GM04504 (cell line): Measurements from ENCODE around the gene RAD51B.
"Not testable (repeated sequence)": the region's sequence is repeated elsewhere in the genome, so short reads cannot be mapped to it uniquely, and the experiment has no call there.

ENCODE experiments used
- DNase-seq: peaks from one replicate; pipeline ENCODE4 v3.0.0-alpha.2; 2012; ENCODE audit warnings: low read depth

Gene RAD51B

GRCh38 chr14:67819563-67820421 lies at the start of gene RAD51B:
RAD51B (plus strand) TSS chr14:67819779.
- DNase-seq, result peak; percentile 61

DNA sequence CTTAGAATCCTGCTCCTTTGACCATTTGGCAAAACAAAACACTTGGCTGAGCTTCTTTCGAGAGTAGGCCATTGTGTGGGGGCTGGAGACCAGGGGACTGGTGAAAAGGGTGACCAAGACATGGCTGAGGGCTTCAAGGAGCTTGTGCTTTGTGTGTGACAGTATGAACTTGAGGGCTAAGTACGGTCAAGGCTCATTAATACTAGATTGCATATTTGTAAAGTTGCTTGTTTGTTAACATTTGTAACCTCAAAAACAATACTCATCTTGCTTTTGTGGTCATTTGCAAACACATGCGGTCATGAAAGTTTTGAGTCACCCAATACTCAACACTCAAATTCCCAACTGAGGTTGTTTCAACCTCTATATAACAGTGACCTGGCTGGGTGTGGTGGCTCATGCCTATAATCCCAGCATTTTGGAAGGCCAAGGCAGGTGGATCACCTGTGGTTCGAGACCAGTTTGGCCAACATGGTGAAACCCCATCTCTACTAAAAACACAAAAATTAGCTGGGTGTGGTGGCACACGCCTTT lies 45.7 kb upstream of the RAD51B start:
- DNase-seq, result no peak

- DNase-seq, result no peak
These were observed 42.8 kb upstream of the RAD51B start for GRCh38 chr14:67776653-67777322.

GRCh38 chr14:67778792-67779191 lies 40.8 kb upstream of the RAD51B start:
- DNase-seq, result no peak

DNA sequence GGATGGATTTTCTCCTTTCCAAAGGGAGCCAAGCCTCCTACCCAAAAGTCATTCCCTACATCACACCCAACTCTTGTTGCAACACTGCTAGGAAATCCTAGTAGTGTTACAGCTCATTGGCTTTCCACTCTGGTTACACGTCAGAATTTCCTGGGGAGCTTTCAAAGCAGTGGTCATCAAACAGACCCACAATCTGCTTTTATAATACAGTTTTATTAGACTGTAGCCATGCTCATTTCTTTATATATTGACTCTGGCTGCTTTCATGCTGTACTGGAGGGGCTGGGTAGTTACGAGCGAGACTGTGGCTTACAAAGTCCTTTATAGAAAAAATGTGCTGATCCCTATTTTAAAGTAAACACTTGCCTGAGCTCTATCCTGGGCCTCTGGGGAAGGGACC lies 37.5 kb upstream of the RAD51B start:
- DNase-seq, result no peak

DNA sequence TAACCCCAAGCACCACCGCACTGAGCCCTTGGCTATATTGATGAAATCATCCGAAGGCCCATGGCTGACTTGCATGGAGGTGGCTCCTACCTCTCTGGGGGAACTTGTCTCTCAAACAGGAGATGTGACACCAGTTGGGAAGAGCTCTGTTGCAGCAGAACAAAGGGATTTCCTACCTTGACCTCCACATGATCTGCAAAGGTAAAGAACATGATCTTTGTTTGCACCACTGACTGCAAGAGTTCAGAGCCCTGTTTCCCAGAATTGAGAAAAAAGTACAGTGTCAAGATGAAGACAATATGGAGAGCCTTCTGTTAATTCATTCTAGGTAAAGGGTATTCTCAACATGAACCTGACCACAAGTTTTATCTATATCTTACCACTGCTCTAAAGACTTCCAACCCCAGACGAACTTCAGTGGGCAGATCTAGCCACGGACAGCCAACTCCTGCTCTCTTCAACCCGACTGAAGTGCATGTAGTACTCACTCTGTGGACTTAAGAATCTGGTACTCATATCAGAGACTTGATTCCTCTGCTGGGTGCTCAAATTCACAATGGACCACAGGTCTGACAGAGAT lies 35.2 kb upstream of the RAD51B start:
- no peak for DNase-seq

GRCh38 chr14:67785270-67786109 lies 34.1 kb upstream of the RAD51B start:
- DNase-seq, result no peak

GRCh38 chr14:67787673-67788072 lies 31.9 kb upstream of the RAD51B start:
- no peak for DNase-seq

DNA sequence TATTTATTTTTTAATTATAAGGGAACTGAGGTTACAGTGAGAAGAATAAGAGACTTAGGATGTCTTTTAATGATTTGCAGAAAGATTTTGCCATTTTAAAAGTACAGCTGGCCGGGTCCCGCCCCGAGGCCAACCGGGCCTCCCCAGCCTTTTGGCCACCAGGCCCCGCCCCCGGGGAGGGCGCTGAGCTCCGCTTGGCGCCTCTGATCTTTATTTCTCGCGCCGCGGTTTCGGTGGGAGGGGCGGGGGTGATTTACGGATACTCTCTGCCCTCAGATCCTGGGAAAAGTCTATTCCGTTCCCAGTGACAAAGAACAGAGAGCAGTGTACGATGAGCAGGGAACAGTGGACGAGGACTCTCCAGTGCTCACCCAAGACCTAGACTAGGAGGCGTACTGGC lies 20.8 kb upstream of the RAD51B start:
- no peak for DNase-seq

- no peak for DNase-seq
These were observed 18.8 kb upstream of the RAD51B start for GRCh38 chr14:67800743-67801142.

DNA sequence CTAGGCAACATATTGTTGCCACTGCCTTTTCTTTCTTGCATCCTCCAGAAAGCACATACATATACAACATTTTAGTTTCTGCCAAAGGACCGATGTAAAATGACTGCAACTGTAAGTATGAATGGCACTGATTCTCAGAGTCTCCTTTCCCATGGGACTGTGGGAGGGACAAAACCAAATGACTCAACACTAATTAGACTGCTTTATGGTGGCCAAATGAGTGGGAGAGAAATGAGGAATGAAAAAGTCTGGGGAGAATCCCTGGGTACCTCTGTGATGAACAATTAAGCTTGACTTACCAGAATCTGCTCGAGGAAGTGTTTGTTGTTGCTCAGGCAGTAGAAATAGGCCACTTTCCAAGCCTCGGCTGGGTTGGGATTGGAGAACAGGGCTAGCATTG lies 13.3 kb upstream of the RAD51B start:
- DNase-seq, result peak; percentile 33

DNA sequence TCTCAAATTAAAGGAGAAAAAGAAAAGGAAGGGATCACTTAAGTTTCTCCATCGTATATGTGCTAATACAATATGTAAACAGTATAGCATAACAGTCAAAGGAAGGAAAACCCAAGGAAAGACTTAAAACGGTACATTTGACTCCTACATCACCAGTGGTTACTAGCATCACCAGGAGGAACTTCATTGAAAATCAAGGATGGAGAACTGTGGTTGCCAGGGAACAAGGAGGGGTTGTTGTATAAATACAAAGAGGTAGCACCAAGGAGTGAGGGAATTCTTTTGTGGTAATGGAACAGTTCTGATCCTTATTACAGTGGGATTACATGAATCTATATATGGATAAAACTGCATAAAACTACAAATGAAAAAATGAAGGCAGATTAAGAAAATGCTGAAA lies 4.8 kb upstream of the RAD51B start:
- DNase-seq, result no peak

DNA sequence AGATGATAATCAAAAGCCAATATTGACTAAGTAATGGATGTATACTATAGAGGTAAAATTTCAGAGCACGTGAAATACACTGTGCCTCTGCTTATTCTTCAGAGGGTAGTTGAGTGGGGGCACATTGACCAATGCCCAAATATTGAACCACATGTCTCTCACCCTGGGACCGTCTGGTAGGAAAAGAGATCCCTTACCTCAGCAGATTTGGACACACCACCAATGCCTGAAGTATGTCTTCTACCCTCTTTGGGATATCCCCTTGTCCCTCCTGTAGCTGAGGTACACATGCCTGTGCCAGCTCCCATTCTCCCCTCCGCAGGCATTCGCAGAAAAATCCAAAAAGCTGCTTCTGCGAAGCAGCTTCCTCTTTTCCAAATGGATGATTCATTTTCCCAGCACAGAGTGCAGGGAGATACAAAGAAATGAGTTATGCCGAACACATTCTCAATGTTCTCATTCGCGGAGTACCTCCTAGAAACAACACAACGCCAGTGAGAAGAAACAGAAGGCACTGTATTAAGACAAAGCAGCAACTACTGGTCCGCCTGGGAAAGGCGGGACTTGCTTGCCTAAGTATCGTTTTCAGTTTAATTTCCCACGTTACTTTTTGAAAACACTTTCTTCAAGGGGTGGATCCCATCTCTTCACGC lies 3.9 kb upstream of the RAD51B start:
- DNase-seq, result peak; percentile 26

- DNase-seq, result peak; percentile 90
These were observed 3.1 kb upstream of the RAD51B start, which contains the start of gene ZFYVE26 for GRCh38 chr14:67816326-67817002. ZFYVE26 (minus strand) TSS chr14:67816590; CDS start chr14:67815963, 627 bp downstream.

DNA sequence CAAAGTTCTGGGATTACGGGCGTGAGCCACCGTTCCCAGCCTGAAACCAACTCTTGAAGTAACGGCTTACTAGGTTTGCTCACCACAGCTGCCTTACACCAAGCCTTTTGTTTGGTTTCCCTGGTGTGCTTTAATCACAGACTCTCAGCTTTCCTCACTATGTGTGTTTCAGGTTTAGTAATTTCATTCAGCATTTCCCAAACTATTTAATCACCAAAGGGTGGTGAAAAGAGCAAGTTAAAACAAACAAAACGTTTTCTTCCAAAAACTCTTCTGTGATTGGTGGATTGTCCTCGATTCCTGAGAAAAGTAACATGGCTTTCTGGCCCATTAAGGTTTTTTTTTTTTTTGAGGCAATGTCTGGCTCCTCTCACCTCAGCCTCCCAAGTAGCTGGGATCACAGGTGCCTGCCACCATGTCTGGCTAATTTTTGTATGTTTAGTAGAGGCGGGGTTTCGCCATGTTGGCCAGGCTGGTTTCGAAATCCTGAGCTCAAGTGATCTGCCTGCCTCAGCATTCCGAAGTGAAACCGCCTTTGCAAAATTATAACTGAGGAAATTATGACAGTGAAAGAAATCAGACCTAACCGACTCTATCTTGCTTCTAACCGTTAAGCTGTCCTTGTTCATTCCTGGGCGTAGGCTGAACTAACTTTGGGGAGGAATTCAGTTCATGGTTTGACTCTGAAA lies 1.7 kb upstream of the RAD51B start:
- DNase-seq, result no peak

DNA sequence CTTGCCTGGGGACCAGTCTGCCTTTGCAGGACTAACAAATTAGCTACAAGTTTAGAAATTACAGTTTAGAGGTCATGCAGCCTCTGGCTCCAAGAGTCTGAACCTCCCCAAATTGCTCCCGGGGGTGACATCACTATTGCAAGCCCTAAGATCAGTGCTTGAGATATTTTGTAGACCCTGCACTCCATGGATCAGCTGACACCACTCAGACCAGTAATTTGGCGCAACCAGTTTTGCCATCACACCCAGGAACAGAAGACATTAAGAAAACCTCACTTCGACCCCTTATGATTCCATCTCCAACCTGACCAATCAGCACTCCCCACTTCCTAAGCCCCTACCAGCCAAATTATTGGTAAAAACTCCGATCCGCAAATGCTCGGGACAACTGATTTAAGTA lies 1.1 kb upstream of the RAD51B start:
- DNase-seq, result not testable (repeated sequence)

DNA sequence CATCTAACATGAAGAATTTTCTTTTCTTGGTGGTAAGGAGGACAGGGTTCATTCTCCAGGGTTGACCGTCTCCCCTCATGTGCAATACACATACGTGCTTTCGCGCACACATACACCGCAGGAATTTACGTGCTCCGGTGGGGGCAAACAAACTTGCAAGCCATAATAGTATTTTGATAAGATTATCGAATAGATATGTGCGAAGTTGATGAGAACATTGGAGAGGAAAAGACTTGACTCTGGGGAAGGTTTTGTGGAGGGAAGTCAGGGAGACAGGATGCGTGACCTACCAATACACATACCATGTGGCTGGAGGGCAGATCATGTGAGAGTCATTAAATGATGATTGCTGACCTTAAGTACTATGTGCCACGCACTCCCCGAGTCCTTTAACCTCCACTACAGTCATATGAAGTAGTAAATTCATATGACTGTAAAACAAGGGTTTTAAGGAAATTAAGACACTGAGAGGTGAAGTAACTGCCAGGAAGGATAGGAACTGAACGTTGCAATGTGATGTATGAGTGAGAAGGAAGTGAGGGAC lies 921 bp downstream of the RAD51B start:
- DNase-seq, result peak; percentile 34

GRCh38 chr14:67821121-67821520 lies 1.5 kb downstream of the RAD51B start:
- no peak for DNase-seq

DNA sequence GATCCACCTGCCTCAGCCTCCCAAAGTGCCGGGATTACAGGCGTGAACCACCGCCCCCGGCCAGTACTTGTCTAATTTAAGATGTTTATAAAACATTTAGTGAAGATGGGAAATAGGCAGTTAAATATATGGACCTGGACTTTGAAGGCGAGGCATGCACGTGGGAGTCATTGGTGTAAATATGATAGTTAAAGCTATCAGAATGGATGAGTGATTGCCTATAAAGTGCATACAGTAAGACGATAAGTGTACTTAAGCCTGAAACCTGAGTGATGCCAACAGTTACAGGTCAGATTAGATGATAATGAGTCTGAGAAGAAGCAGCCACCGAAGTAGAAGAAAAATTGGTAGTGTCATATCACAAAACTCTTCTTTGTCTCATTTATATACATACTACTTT lies 11.5 kb downstream of the RAD51B start:
- DNase-seq, result no peak

DNA sequence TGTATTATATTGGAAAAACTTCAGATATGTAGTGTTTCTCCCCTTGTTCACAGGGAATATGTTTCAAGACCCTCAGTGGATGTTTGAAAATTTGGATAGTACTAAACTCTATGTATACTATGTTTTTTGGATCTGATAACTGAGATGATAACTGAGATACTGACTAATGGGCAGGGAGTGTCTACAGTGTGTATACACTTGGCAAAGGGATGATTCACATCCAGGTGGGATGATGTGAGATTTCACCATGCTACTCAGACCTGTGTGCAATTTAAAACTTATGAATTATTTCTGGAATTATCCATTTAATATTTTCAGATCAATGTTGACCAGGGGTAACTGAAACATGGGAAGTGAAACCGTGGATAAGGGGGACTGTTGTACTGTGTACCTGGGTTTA lies 13.8 kb downstream of the RAD51B start:
- DNase-seq, result no peak
